ENCODE measurements around the gene RPL27.

RPL27 gene

GRCh38 chr17:43033948-43034881, 36.0 kb downstream of the RPL27 start:
- no peak for DNase-seq (ENCODE audit: low spot score)
- no peak for TF ChIP-seq CTCF (IDR thresholded peaks at IDR 0.05; ENCODE audit: extremely low read depth, missing control alignments)

GRCh38 chr17:43034894-43035293, 36.7 kb downstream of the RPL27 start:
- TF ChIP-seq CTCF (IDR thresholded peaks at IDR 0.05; ENCODE audit: extremely low read depth, missing control alignments), result no peak
- DNase-seq (ENCODE audit: low spot score), result no peak

- no peak for TF ChIP-seq CTCF (IDR thresholded peaks at IDR 0.05; ENCODE audit: extremely low read depth, missing control alignments)
These were observed 41.4 kb downstream of the RPL27 start for GRCh38 chr17:43039646-43040045.

GRCh38 chr17:43040655-43041054, 42.4 kb downstream of the RPL27 start:
- no peak for TF ChIP-seq CTCF (IDR thresholded peaks at IDR 0.05; ENCODE audit: extremely low read depth, missing control alignments)
- no peak for DNase-seq (ENCODE audit: low spot score)

More at GRCh38 chr17:43039646-43040045, 41.4 kb downstream of the RPL27 start:
- DNase-seq (ENCODE audit: low spot score), result no peak

GRCh38 chr17:43042025-43042628, 43.9 kb downstream of the RPL27 start:
- DNase-seq (ENCODE audit: low spot score), result no peak
- no peak for TF ChIP-seq CTCF (IDR thresholded peaks at IDR 0.05; ENCODE audit: extremely low read depth, missing control alignments)

GRCh38 chr17:43043307-43043706, 45.1 kb downstream of the RPL27 start:
- no peak for DNase-seq (ENCODE audit: low spot score)
- TF ChIP-seq CTCF (IDR thresholded peaks at IDR 0.05; ENCODE audit: extremely low read depth, missing control alignments), result no peak

- no peak for TF ChIP-seq CTCF (IDR thresholded peaks at IDR 0.05; ENCODE audit: extremely low read depth, missing control alignments)
- no peak for DNase-seq (ENCODE audit: low spot score)
These were observed 45.8 kb downstream of the RPL27 start for GRCh38 chr17:43044024-43044423.

All from GM20000 (cell line).